NCI-H1694 (cell line): ENCODE data around the gene DOCK3.
A peak's percentile ranks its signal among the peaks of the same experiment; 100 is the strongest.
"Not testable (repeated sequence)": the region's sequence is repeated elsewhere in the genome, so short reads cannot be mapped to it uniquely, and the experiment has no call there.

Experiments
- DNase-seq: peaks from one replicate; lab custom pipeline; 2025; lab: John Stamatoyannopoulos, UW

Gene DOCK3

GRCh38 chr3:50804376-50804775 is 129.6 kb downstream of the DOCK3 start:
- not testable (repeated sequence) for DNase-seq

GRCh38 chr3:50805321-50805720 is 130.6 kb downstream of the DOCK3 start:
- DNase-seq: no peak

GRCh38 chr3:50806031-50806430 is 131.3 kb downstream of the DOCK3 start:
- no peak for DNase-seq

- DNase-seq: no peak
Observed at GRCh38 chr3:50806806-50807205, 132.1 kb downstream of the DOCK3 start.

- no peak for DNase-seq
Observed at GRCh38 chr3:50807266-50807665, 132.5 kb downstream of the DOCK3 start.

GRCh38 chr3:50811893-50812292 is 137.2 kb downstream of the DOCK3 start:
- no peak for DNase-seq

- no peak for DNase-seq
Observed at GRCh38 chr3:50815844-50816243, 141.1 kb downstream of the DOCK3 start.

GRCh38 chr3:50816894-50817293 is 142.2 kb downstream of the DOCK3 start:
- DNase-seq: no peak

- no peak for DNase-seq
Observed at GRCh38 chr3:50817756-50818529, 143.2 kb downstream of the DOCK3 start.

GRCh38 chr3:50819882-50820281 is 145.2 kb downstream of the DOCK3 start:
- DNase-seq: no peak

GRCh38 chr3:50825841-50826240 is 151.1 kb downstream of the DOCK3 start:
- DNase-seq: no peak

- no peak for DNase-seq
Observed at GRCh38 chr3:50830451-50830850, 155.7 kb downstream of the DOCK3 start.

- DNase-seq: not testable (repeated sequence)
Observed at GRCh38 chr3:50831009-50831408, 156.3 kb downstream of the DOCK3 start.

GRCh38 chr3:50840983-50841489 is 166.3 kb downstream of the DOCK3 start:
- DNase-seq: no peak

GRCh38 chr3:50848308-50848707 is 173.6 kb downstream of the DOCK3 start:
- DNase-seq: no peak

GRCh38 chr3:50850639-50851511 is 176.1 kb downstream of the DOCK3 start:
- DNase-seq: no peak

- DNase-seq: no peak
Observed at GRCh38 chr3:50853936-50854335, 179.2 kb downstream of the DOCK3 start.

GRCh38 chr3:50862221-50862620 is 187.5 kb downstream of the DOCK3 start:
- DNase-seq: no peak

GRCh38 chr3:50873376-50874157 is 198.8 kb downstream of the DOCK3 start:
- DNase-seq: no peak

GRCh38 chr3:50874876-50875275 is 200.1 kb downstream of the DOCK3 start:
- not testable (repeated sequence) for DNase-seq

- DNase-seq: peak; percentile 24
Observed at GRCh38 chr3:50876947-50877346, 202.2 kb downstream of the DOCK3 start.

GRCh38 chr3:50882733-50883132 is 208.0 kb downstream of the DOCK3 start:
- not testable (repeated sequence) for DNase-seq
